ENCODE measurements around the gene HTR2A.
"Not testable (repeated sequence)": the region's sequence is repeated elsewhere in the genome, so short reads cannot be mapped to it uniquely, and the experiment has no call there.

The HTR2A gene

DNA sequence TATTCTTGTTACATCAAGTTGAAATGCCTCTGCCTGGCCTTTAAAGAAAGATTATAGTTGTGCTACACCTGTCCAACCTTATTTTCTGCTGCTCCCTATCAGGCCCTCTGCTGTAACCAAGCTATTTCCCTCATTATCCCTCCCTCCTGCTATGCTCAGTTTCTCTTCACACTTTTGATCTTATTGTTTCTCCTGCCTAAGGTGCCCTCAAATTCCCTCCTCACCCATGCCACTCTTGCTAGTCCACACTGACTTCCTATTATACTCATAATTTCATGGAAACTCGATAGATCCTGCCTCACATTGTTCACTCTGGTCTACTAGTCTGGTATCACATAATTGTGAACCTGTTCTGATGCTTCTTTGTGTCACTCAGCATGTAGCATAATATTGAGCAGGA lies 80.5 kb downstream of the HTR2A start:
- Mint-ChIP-seq H3K36me3 (ENCODE audit: low read depth) (no peaks in the 10 kb centered on the region), H3K4me1 (ENCODE audit: low read depth) (peaks cover 17% of the 10 kb centered on the region), H3K27me3 (peaks cover 2% of the 10 kb centered on the region), H3K9me3 (peaks cover 18% of the 10 kb centered on the region), H3K27ac (no peak overlapping the region), H3K4me3 (no peak overlapping the region)
- intact Hi-C loops (cut with micrococcal nuclease): no loop called here

DNA sequence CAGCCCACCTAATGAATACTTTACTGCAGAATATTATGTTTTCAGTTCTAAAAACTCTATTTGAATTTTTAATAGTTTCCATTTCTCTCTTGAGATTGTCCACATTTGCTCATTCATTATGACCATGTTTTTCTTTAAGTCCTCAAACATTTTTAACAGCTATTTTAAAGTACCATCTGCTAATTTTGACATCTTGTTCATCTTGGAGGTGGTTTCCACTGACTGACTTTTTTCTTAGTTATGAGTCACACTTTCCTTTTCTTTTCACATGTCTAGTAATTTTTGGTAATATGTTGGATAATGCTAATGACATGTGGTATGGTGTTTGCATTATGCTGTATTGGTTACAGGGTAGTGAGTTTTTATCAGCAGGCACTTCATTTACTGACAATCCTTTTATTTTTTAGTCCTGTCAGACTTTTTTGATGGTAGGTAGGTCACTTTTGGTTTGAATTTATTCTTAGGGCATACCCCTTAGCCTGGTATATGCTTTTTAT lies 84.5 kb downstream of the HTR2A start:
- Mint-ChIP-seq H3K27ac (no peak overlapping the region), H3K9me3 (peaks cover 18% of the 10 kb centered on the region), H3K36me3 (ENCODE audit: low read depth) (no peaks in the 10 kb centered on the region), H3K4me3 (no peak overlapping the region), H3K27me3 (no peaks in the 10 kb centered on the region), H3K4me1 (ENCODE audit: low read depth) (peaks cover 13% of the 10 kb centered on the region)
- intact Hi-C loops (cut with micrococcal nuclease): no loop called here

DNA sequence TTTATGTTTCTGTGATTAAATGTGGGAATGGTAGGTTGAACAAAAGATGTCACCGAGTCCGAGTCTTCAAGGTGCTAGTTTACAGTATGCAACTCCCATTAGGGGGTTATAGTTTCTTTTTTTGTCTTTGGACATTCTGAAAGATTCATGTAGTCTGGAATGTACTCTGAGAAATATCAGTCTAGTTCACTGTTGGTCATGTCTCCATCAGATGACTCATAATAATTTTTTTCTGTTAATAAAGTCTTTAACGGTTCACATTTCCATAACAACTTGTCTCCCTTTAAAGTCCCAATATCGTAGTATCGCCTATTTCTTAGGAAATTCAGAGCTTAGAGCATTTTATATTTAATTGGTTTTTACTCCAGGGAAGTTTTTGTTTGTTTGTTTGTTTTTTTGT lies 86.4 kb downstream of the HTR2A start:
- Mint-ChIP-seq H3K9me3 (peaks cover 21% of the 10 kb centered on the region), H3K36me3 (ENCODE audit: low read depth) (no peaks in the 10 kb centered on the region), H3K27me3 (no peaks in the 10 kb centered on the region), H3K27ac (no peak overlapping the region), H3K4me3 (no peak overlapping the region), H3K4me1 (ENCODE audit: low read depth) (no peaks in the 10 kb centered on the region)
- intact Hi-C loops (cut with micrococcal nuclease): no loop called here

DNA sequence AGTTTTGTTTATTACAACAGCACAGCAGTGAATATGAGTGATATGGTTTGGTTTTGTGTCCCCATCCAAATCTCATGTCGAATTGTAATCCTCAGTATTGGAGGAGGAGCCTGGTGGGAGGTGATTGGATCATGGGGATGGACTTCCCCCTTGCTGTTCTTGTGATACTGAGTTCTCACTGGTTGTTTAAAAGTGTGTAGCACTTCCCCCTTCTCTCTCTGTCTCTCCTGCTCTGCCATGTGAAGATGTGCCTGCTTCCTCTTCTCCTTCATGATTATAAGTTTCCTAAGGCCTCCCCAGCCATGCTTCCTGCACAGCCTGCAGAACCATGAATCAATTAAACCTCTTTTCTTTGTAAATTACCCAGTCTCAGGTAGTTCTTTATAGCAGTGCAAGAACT lies 91.9 kb downstream of the HTR2A start:
- H3K27me3 Mint-ChIP-seq; H3K27ac Mint-ChIP-seq; intact Hi-C loops (cut with micrococcal nuclease); H3K36me3 Mint-ChIP-seq (ENCODE audit: low read depth); H3K4me1 Mint-ChIP-seq (ENCODE audit: low read depth); H3K4me3 Mint-ChIP-seq: not testable (repeated sequence)
- H3K9me3 Mint-ChIP-seq: peaks cover 23% of the 10 kb centered on the region

DNA sequence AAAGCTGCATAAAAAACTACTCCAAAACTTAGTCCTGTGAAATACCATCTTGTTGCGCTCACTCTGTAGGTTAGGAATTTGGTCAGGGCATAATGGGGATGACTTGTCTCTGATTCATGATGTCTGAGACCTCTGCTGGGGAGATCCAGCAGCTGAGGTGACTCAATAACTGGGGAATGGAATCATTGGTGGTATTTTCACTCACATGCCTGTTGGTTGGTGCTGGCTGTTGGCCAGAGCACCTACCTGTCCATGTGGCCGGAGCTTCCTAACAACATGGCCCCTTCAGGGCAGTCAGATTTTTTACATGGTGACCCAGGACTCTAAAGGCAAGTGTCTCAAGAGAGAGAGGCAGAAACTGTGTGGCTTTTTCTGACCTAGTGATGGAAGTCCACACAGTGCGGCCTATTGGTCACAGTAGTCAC lies 92.5 kb downstream of the HTR2A start:
- Mint-ChIP-seq H3K27ac (no peak overlapping the region), H3K27me3 (no peaks in the 10 kb centered on the region), H3K36me3 (ENCODE audit: low read depth) (no peaks in the 10 kb centered on the region), H3K9me3 (peaks cover 23% of the 10 kb centered on the region), H3K4me3 (no peak overlapping the region), H3K4me1 (ENCODE audit: low read depth) (no peaks in the 10 kb centered on the region)
- intact Hi-C loops (cut with micrococcal nuclease): no loop called here

DNA sequence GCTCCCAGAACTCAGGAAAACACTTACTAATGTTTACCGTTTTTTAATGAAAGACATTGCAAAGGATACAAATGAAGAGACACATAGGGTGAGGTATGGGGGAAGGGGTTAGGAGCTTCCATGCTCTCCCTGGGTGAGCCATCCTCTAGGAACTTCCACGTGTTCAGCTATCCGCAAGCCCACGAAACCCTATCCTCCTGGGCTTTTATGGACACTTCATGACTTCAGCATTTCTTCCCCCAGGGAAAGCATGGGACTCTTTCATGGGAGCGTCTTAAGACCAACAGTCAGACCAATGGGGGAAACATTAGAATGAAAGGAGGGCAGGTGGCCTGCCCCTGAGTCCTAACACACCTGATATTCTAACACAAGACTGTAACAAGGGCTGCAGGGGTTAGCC lies 93.3 kb downstream of the HTR2A start:
- H3K27me3 Mint-ChIP-seq: no peaks in the 10 kb centered on the region
- H3K9me3 Mint-ChIP-seq: peaks cover 23% of the 10 kb centered on the region
- intact Hi-C loops (cut with micrococcal nuclease): no loop called here
- no peaks in the 10 kb centered on the region for H3K4me1 Mint-ChIP-seq (ENCODE audit: low read depth)
- H3K36me3 Mint-ChIP-seq (ENCODE audit: low read depth): no peaks in the 10 kb centered on the region
- no peak overlapping the region for H3K27ac Mint-ChIP-seq
- no peak overlapping the region for H3K4me3 Mint-ChIP-seq

DNA sequence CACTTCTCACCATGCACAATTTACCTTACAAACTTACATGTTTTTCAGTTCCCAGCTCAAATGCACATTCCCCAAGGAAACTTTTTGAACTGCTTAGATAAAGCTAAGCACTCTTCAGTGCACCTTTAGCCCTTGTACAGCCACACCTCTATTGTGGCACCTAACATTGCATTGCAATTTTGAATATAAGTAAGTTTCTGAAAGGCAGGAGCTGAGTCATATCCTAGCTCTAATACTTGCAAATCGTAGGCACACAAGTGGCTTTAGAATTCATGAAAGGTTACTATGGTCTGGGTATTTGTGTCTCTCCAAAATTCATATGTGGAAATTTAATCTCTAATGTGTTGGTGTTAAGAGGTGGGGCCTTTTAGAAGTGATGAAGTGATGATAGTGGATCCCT lies 95.0 kb downstream of the HTR2A start:
- Mint-ChIP-seq H3K27ac (no peak overlapping the region), H3K4me1 (ENCODE audit: low read depth) (peaks cover 8% of the 10 kb centered on the region)

DNA sequence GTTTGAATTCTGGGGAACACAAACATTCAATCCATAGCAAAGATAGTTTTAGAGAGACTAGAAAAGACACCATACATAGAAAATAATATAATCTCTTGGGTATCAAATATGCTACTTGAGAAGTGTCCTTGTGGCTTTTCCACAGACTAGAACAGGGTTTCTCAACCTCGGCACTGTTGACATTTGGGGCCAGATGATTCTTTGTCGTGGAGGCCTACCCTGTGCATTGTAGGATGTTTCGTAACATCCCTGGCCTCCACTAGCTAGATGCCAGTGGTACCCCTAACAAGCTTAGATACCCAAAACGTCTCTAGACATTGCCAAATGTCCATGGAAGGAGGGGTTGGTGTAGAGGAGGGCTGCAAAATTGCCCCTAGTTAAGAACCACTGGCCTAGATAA lies 97.7 kb downstream of the HTR2A start:
- peaks cover 7% of the 10 kb centered on the region for H3K9me3 Mint-ChIP-seq
- intact Hi-C loops (cut with micrococcal nuclease): no loop called here
- H3K4me3 Mint-ChIP-seq: no peak overlapping the region
- peaks cover 25% of the 10 kb centered on the region for H3K4me1 Mint-ChIP-seq (ENCODE audit: low read depth)
- H3K36me3 Mint-ChIP-seq (ENCODE audit: low read depth): peaks cover 22% of the 10 kb centered on the region
- H3K27me3 Mint-ChIP-seq: no peaks in the 10 kb centered on the region
- no peak overlapping the region for H3K27ac Mint-ChIP-seq

More for the DNA sequence above, 95.0 kb downstream of the HTR2A start:
- Mint-ChIP-seq H3K27me3 (no peaks in the 10 kb centered on the region), H3K36me3 (ENCODE audit: low read depth) (peaks cover 5% of the 10 kb centered on the region), H3K4me3 (no peak overlapping the region), H3K9me3 (peaks cover 23% of the 10 kb centered on the region)
- intact Hi-C loops (cut with micrococcal nuclease): no loop called here

DNA sequence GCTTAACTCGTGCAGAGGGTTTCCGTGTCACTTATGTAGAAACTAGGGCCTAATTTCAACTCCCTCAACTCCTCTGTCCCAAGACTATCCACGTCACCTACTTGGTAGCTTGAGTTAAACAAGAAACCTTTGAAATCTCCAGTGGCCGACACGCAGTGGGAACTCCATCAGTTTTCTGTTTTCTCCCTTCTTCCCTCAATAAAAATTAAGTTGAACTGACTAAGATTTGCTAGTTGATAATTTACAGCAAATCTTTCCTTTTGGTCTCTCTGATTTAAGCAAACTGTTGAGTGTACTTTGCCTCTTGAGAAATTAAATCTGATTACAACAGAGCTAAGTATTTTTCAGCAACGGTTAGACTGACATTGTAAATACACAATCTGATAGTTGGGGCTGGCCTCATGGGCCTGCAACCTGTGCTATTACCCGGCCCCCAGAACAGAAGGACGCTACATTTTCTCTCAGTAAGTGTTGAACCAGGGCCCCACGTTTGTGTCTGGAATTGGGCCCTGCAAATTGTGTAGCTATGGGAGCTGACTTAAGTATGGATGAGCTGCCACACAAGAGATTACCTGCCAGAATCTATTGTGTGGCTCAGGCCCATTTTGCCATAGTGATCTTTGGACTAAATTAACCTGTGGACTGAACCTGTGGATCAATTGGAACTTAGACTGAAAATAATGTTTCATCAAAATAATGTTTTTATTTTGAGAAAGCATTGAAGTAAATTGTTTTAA lies 99.2 kb downstream of the HTR2A start:
- intact Hi-C loops (cut with micrococcal nuclease): loop anchor here (2.0 kb wide), 1 partner anchor 245 kb away; the partner anchor contains the start of gene LRCH1
- Mint-ChIP-seq H3K27ac (peak overlapping the region; percentile 94), H3K36me3 (ENCODE audit: low read depth) (peaks cover 29% of the 10 kb centered on the region), H3K4me3 (peak overlapping the region; percentile 96), H3K4me1 (ENCODE audit: low read depth) (peaks cover 33% of the 10 kb centered on the region), H3K27me3 (no peaks in the 10 kb centered on the region), H3K9me3 (no peaks in the 10 kb centered on the region)

DNA sequence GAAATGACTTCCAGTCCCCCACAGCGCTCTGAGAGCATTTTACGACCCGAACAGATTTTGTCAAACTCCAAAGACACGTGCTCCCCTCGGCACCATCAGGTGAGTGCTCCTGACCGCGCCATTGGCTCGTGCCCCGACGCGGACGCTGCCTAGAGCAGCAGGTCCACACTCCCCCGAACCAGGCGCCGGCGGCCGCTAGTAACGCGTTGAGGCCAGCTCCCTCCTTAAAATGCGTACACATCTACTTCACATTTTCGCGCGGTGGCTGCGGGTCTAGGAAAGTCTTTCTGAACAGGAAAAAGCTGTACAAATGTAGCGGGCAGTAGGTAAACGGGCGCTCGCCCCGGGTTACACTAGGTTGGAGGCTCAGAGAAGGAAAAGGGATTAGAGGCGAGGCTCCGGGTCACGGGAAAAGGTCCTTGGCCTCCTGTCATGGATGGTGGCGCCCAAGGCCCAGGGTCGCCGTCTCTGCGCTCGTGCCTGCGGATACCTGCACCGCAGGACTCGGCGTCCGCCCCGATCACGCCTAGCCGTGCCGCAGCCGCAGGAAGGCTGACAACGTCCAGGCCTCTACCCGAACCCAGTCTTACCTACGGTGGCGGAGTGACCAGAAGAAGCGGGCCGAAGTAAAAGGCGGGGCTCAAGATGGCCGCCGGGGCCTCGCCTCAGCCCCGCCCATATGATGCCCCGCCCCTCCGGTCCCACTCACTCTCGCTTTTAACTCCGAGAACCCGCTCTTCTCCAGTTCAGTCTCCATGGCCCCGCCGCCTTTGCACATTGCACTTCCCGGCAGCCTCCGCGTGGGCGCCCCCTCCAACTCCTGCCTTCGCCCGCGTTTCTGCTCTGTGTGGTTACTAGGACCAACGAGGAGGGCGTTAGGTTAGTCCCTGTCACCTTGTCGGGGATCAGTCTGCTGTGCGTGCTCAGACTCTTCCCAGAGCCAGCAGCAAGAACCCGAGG lies 100.1 kb downstream of the HTR2A start, which contains the start of gene ESD:
TSS of gene ESD (minus strand) at position 647 of the 960 bp plus-strand sequence. CDS start 5,748 bp downstream, outside the sequence.
- peaks cover 29% of the 10 kb centered on the region for H3K36me3 Mint-ChIP-seq (ENCODE audit: low read depth)
- H3K27me3 Mint-ChIP-seq: no peaks in the 10 kb centered on the region
- H3K4me1 Mint-ChIP-seq (ENCODE audit: low read depth): peaks cover 33% of the 10 kb centered on the region
- intact Hi-C loops (cut with micrococcal nuclease): loop anchor here (2.0 kb wide), 1 partner anchor 244 kb away; the partner anchor contains the start of gene LRCH1
- H3K4me3 Mint-ChIP-seq: peak within 1 kb of the TSS; percentile 96
- peak within 1 kb of the TSS; percentile 94 for H3K27ac Mint-ChIP-seq
- no peaks in the 10 kb centered on the region for H3K9me3 Mint-ChIP-seq

DNA sequence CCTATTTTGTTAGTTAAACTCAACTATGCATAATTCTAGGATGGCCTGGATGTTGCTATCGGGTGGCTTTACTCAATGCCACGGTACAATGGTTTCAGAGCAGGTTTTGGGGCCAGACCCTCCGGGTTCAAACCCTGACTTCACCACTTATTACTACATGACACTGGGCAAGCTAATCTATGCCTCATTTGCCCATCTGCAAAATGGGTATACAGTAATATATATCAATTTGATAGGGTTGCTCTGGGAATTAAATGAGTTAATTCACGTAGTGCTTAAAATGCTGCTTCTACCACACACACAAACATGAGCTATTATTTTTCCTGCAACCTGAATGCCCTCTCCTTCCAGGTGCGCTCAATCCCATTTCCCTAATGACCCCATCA lies 100.7 kb downstream of the HTR2A start:
- Mint-ChIP-seq H3K4me1 (ENCODE audit: low read depth) (peaks cover 33% of the 10 kb centered on the region), H3K27ac (peak overlapping the region; percentile 94), H3K4me3 (peak overlapping the region; percentile 96), H3K27me3 (no peaks in the 10 kb centered on the region), H3K36me3 (ENCODE audit: low read depth) (peaks cover 29% of the 10 kb centered on the region), H3K9me3 (no peaks in the 10 kb centered on the region)
- intact Hi-C loops (cut with micrococcal nuclease): loop anchor here (2.0 kb wide), 1 partner anchor 243 kb away; the partner anchor contains the start of gene LRCH1

DNA sequence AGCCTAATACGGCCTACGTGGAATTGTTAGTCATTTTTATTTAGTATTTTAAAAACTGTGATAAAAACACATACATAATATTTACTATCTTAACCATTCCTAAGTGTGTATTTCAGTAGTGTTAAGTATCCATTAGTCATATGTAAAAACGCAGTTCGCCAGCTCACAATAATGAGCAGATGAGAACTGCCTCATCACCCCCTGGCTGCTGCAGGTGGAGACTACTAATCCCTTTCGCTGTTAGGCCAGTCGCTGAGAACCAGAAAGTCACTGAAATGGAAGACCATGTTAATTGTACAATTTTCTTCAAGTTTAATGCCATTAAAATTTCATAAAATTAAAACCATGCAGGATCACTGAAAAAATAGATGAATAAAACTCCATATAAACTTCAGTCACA lies 101.5 kb downstream of the HTR2A start:
- intact Hi-C loops (cut with micrococcal nuclease): no loop called here
- H3K27ac Mint-ChIP-seq: no peak overlapping the region

DNA sequence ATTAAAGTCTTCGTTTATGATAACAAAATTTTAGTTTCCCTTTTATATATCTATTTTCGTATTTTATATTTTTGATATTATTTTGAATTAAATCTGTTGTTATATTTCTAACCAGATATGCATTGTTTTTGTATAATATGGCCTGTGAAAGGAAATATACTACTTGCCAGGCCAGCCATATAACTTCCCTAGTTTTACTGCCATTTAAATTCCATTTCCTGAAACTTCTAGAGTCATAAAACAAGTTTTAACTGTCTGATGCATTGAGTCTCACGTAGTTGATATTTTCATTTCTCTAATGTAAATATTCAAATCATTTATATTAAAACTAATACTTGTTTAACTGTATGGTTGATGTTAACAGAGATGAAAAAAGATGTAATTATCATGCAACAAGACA lies 113.3 kb downstream of the HTR2A start:
- H3K27me3 Mint-ChIP-seq: no peaks in the 10 kb centered on the region
- H3K9me3 Mint-ChIP-seq: no peaks in the 10 kb centered on the region
- H3K36me3 Mint-ChIP-seq (ENCODE audit: low read depth): peaks cover 62% of the 10 kb centered on the region
- H3K4me1 Mint-ChIP-seq (ENCODE audit: low read depth): peaks cover 7% of the 10 kb centered on the region
- no peak overlapping the region for H3K27ac Mint-ChIP-seq
- intact Hi-C loops (cut with micrococcal nuclease): loop anchor here (2.0 kb wide), 1 partner anchor 49 kb away; no protein-coding TSS in a partner anchor
- no peak overlapping the region for H3K4me3 Mint-ChIP-seq

More for the DNA sequence above, 101.5 kb downstream of the HTR2A start:
- Mint-ChIP-seq H3K9me3 (no peaks in the 10 kb centered on the region), H3K27me3 (no peaks in the 10 kb centered on the region), H3K36me3 (ENCODE audit: low read depth) (peaks cover 37% of the 10 kb centered on the region), H3K4me3 (no peak overlapping the region), H3K4me1 (ENCODE audit: low read depth) (peaks cover 33% of the 10 kb centered on the region)

DNA sequence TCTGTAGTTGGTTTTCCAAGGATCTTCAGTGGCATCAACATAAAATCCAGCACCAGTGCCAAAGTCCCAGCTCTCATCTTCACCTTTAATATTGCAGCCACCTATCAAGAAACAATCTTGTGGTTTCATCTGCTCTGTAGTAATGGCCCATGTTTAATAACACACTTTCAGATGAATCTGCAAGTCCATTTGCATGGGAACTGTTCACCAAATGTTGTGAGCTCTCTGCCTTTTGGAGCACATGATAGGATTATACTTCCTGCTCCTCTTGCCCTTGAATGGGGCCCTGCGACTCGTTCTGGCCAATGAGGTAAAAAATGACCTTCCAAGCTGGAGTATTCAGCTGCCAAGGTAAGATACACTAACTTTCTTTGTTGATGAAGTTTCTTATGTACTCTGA lies 114.2 kb downstream of the HTR2A start:
- H3K4me1 Mint-ChIP-seq (ENCODE audit: low read depth): peaks cover under 1% of the 10 kb centered on the region
- no peak overlapping the region for H3K27ac Mint-ChIP-seq
- peaks cover 62% of the 10 kb centered on the region for H3K36me3 Mint-ChIP-seq (ENCODE audit: low read depth)
- H3K9me3 Mint-ChIP-seq: no peaks in the 10 kb centered on the region
- intact Hi-C loops (cut with micrococcal nuclease): loop anchor here (2.0 kb wide), 1 partner anchor 48 kb away; no protein-coding TSS in a partner anchor
- no peak overlapping the region for H3K4me3 Mint-ChIP-seq
- H3K27me3 Mint-ChIP-seq: no peaks in the 10 kb centered on the region

All from dendritic cell treated with granulocyte-macrophage colony-stimulating factor and Interleukin-4, amounts not matched to agents 40 ng/mL and 50 ng/mL, for 4 days (primary cell).